GOT3 (cell line): ENCODE data around the gene MTMR11.
"Not testable (repeated sequence)": the region's sequence is repeated elsewhere in the genome, so short reads cannot be mapped to it uniquely, and the experiment has no call there.

Source experiments
- DNase-seq: peaks from one replicate; lab custom pipeline; 2025; ENCODE audit warnings: mixed read lengths; lab: John Stamatoyannopoulos, UW

Gene MTMR11

GRCh38 chr1:149936170-149936991 is at the start of gene MTMR11:
MTMR11 (minus strand) TSS chr1:149936879; CDS start chr1:149936647, 232 bp downstream.
- DNase-seq = no peak

GRCh38 chr1:149979972-149980540 is 43.4 kb upstream of the MTMR11 start:
- DNase-seq = no peak

GRCh38 chr1:149979245-149979971 is 42.7 kb upstream of the MTMR11 start:
- DNase-seq = no peak

GRCh38 chr1:149978547-149979023 is 41.9 kb upstream of the MTMR11 start:
- DNase-seq = no peak

- no peak for DNase-seq
Observed at GRCh38 chr1:149977345-149977744, 40.7 kb upstream of the MTMR11 start.

- DNase-seq = no peak
Observed at GRCh38 chr1:149972547-149972946, 35.9 kb upstream of the MTMR11 start.

GRCh38 chr1:149967646-149968045 is 31.0 kb upstream of the MTMR11 start:
- no peak for DNase-seq

GRCh38 chr1:149967041-149967440 is 30.4 kb upstream of the MTMR11 start:
- no peak for DNase-seq

- no peak for DNase-seq
Observed at GRCh38 chr1:149966405-149966804, 29.7 kb upstream of the MTMR11 start.

GRCh38 chr1:149965440-149965839 is 28.8 kb upstream of the MTMR11 start:
- DNase-seq = no peak

GRCh38 chr1:149963358-149963757 is 26.7 kb upstream of the MTMR11 start:
- no peak for DNase-seq

- DNase-seq = no peak
Observed at GRCh38 chr1:149962736-149963135, 26.1 kb upstream of the MTMR11 start.

GRCh38 chr1:149962039-149962647 is 25.5 kb upstream of the MTMR11 start:
- DNase-seq = no peak

- not testable (repeated sequence) for DNase-seq
Observed at GRCh38 chr1:149957548-149957947, 20.9 kb upstream of the MTMR11 start.

GRCh38 chr1:149949911-149950310 is 13.2 kb upstream of the MTMR11 start:
- DNase-seq = no peak

GRCh38 chr1:149945206-149945605 is 8.5 kb upstream of the MTMR11 start:
- DNase-seq = no peak

GRCh38 chr1:149942885-149943284 is 6.2 kb upstream of the MTMR11 start:
- no peak for DNase-seq

- DNase-seq = no peak
Observed at GRCh38 chr1:149942207-149942606, 5.5 kb upstream of the MTMR11 start.

- no peak for DNase-seq
Observed at GRCh38 chr1:149940427-149940826, 3.7 kb upstream of the MTMR11 start.

- DNase-seq = not testable (repeated sequence)
Observed at GRCh38 chr1:149938668-149939003, 2.0 kb upstream of the MTMR11 start.

- DNase-seq = no peak
Observed at GRCh38 chr1:149937759-149938158, 1.1 kb upstream of the MTMR11 start.

GRCh38 chr1:149936992-149937705 is 470 bp upstream of the MTMR11 start:
- no peak for DNase-seq
